Keratinocyte (primary cell): Measurements from ENCODE around the gene CNOT6. TPM values are rescaled to one million over a fixed set of nuclear protein-coding genes. Genes with fewer than 3 reads are reported as not detected.

Experiments
- DNase-seq: peaks from one replicate; pipeline ENCODE4 v3.0.0-alpha.2; 2011; ENCODE audit warnings: low read depth, missing footprints, low spot score
- FAIRE-seq: peaks from 2 replicates; lab custom pipeline; 2011; peaks lifted over from hg19 to GRCh38; lab: Jason Lieb, UNC
- H2AFZ ChIP-seq: 2 replicates; pipeline ENCODE4 v1.6.0; 2012; ENCODE audit warnings: low read length, control low read depth, inconsistent platforms; ENCODE audit not compliant: control insufficient read depth
- H3K27ac ChIP-seq: 2 replicates; pipeline ENCODE4 v1.5.1; 2011; ENCODE audit warnings: low read length; ENCODE audit not compliant: control insufficient read depth, insufficient read depth
- H3K27me3 ChIP-seq: 3 replicates; pipeline ENCODE4 v1.6.0; 2011; ENCODE audit warnings: low read length; ENCODE audit not compliant: control insufficient read depth, insufficient read depth; ENCODE audit errors: extremely low read depth
- H3K36me3 ChIP-seq, 2 experiments: 2 replicates in 1 of 2; 3 replicates in 1 of 2; pipeline ENCODE4 v1.5.1; 2011; ENCODE audit warnings: low read length in 2 of 2, mild to moderate bottlenecking in 1 of 2; ENCODE audit not compliant: control insufficient read depth in 2 of 2, insufficient read depth in 2 of 2; ENCODE audit errors: extremely low read depth in 1 of 2
- H3K4me1 ChIP-seq: 3 replicates; pipeline ENCODE4 v1.5.1; 2011; ENCODE audit warnings: low read length; ENCODE audit not compliant: control insufficient read depth, insufficient read depth; ENCODE audit errors: extremely low read depth
- H3K4me2 ChIP-seq: 3 replicates; pipeline ENCODE4 v1.6.0; 2011; ENCODE audit warnings: low read depth, low read length; ENCODE audit not compliant: control insufficient read depth, insufficient read depth; ENCODE audit errors: extremely low read depth
- H3K4me3 ChIP-seq, 3 experiments: fragments of 200-600 bp in 1 of 3; sonication (generic) in 1 of 3; 2 replicates in 2 of 3; 3 replicates in 1 of 3; pipeline ENCODE4 v1.5.1; 2011 to 2016; ENCODE audit warnings: low read length in 3 of 3, mild to moderate bottlenecking in 3 of 3, control low read depth in 2 of 3, inconsistent platforms in 1 of 3, low read depth in 1 of 3, mixed read lengths in 1 of 3, mixed run types in 1 of 3, moderate library complexity in 1 of 3; ENCODE audit not compliant: control insufficient read depth in 2 of 3, insufficient read depth in 2 of 3; ENCODE audit errors: extremely low read depth in 1 of 3
- H3K79me2 ChIP-seq: 2 replicates; pipeline ENCODE4 v1.6.0; 2012; ENCODE audit warnings: low read length; ENCODE audit not compliant: control insufficient read depth, insufficient read depth
- H3K9ac ChIP-seq: 3 replicates; pipeline ENCODE4 v1.6.0; 2011; ENCODE audit warnings: low read length; ENCODE audit not compliant: control insufficient read depth, insufficient read depth; ENCODE audit errors: extremely low read depth
- H3K9me1 ChIP-seq: 3 replicates; pipeline ENCODE4 v1.6.0; 2011; ENCODE audit warnings: low read length; ENCODE audit not compliant: control insufficient read depth, insufficient read depth; ENCODE audit errors: extremely low read depth
- H3K9me3 ChIP-seq: 2 replicates; pipeline ENCODE4 v1.5.1; 2012; ENCODE audit warnings: low read depth, low read length; ENCODE audit not compliant: control insufficient read depth
- H4K20me1 ChIP-seq: 3 replicates; pipeline ENCODE4 v1.6.0; 2011; ENCODE audit warnings: low read length; ENCODE audit not compliant: control insufficient read depth, insufficient read depth; ENCODE audit errors: extremely low read depth
- EZH2 ChIP-seq: IDR thresholded peaks from one replicate; pipeline ENCODE4 v1.6.1; 2012; ENCODE audit warnings: inconsistent platforms, mild to moderate bottlenecking, low read length, moderate library complexity
- dilution Hi-C: fragments of 300-500 bp; cut with MboI; formaldehyde crosslinking; loops from one replicate; pipeline ENCODE4 v1.7.0; 2020; ENCODE audit warnings: low sequenced_read_pairs; ENCODE audit not compliant: extremely low pct_ligation_motif_present
- polyA plus RNA-seq, 5 experiments: library from polyadenylated mRNA; depleted of rRNA in 3 of 5; stranded (reverse) in 3 of 5; stranded (forward) in 1 of 5; unstranded in 1 of 5; fragments of >200 nt; gene quantifications; 1 replicate in 1 of 5; 2 replicates in 3 of 5; 3 replicates in 1 of 5; pipeline versions ENCODE4 v1.2.1 to v1.2.3, GENCODE V29; 2011 to 2012; ENCODE audit warnings: missing spikeins in 2 of 5, low read depth in 1 of 5, low replicate concordance in 1 of 5
- TF ChIP-seq, protein P1 (sequence below), 3 experiments: IDR thresholded peaks in 1 of 3; conservative IDR thresholded peaks in 1 of 3; optimal IDR thresholded peaks in 1 of 3; 2 replicates in 2 of 3; 3 replicates in 1 of 3; pipeline versions ENCODE3 to v1.5.1; 2011; ENCODE audit warnings: low read length in 3 of 3, mild to moderate bottlenecking in 3 of 3, moderate library complexity in 2 of 3, control low read depth in 1 of 3, inconsistent platforms in 1 of 3; ENCODE audit not compliant: insufficient read depth in 2 of 3; ENCODE audit errors: extremely low read depth in 1 of 3

The CNOT6 gene
- polyA plus RNA-seq, 1 donor (not counting 4 experiments of a cell fraction or from before 2014, with no cell fraction given), result 29.7 TPM

- H3K4me1 ChIP-seq, result no peaks in the 10 kb centered on the region
- TF ChIP-seq EZH2, result peak; percentile 4
- TF ChIP-seq, protein P1, sequence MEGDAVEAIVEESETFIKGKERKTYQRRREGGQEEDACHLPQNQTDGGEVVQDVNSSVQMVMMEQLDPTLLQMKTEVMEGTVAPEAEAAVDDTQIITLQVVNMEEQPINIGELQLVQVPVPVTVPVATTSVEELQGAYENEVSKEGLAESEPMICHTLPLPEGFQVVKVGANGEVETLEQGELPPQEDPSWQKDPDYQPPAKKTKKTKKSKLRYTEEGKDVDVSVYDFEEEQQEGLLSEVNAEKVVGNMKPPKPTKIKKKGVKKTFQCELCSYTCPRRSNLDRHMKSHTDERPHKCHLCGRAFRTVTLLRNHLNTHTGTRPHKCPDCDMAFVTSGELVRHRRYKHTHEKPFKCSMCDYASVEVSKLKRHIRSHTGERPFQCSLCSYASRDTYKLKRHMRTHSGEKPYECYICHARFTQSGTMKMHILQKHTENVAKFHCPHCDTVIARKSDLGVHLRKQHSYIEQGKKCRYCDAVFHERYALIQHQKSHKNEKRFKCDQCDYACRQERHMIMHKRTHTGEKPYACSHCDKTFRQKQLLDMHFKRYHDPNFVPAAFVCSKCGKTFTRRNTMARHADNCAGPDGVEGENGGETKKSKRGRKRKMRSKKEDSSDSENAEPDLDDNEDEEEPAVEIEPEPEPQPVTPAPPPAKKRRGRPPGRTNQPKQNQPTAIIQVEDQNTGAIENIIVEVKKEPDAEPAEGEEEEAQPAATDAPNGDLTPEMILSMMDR (optimal IDR thresholded peaks at IDR 0.05 in 1 of 3, IDR thresholded peaks at IDR 0.05 in 1 of 3, conservative IDR thresholded peaks at IDR 0.05 in 1 of 3; ENCODE audit: extremely low read depth in 1 of 3, insufficient read depth in 2 of 3, low read length in 3 of 3), result no peak
- H3K27me3 ChIP-seq, result peaks cover 49% of the 10 kb centered on the region
- no peak within 1 kb of the TSS for H2AFZ ChIP-seq
- no peaks in the 10 kb centered on the region for H3K9me3 ChIP-seq
- DNase-seq (no peak), FAIRE-seq (no peak)
- no peaks in the 10 kb centered on the region for H3K36me3 ChIP-seq
- H3K79me2 ChIP-seq, result no peaks in the 10 kb centered on the region
- no peak within 1 kb of the TSS for H3K9ac ChIP-seq
- H3K4me2 ChIP-seq, result no peak within 1 kb of the TSS
- H3K4me3 ChIP-seq, result no peak within 1 kb of the TSS
- dilution Hi-C loops, result no loop called here
- H3K9me1 ChIP-seq, result no peaks in the 10 kb centered on the region
- no peak within 1 kb of the TSS for H3K27ac ChIP-seq
- H4K20me1 ChIP-seq, result no peaks in the 10 kb centered on the region
Measured at GRCh38 chr5:180591311-180591887, 97.2 kb downstream of the CNOT6 start, which contains the start of gene SCGB3A1. SCGB3A1 (minus strand) TSS chr5:180591499; CDS start chr5:180591462, 37 bp downstream.

GRCh38 chr5:180592176-180592575, 98.0 kb downstream of the CNOT6 start:
- Histone ChIP-seq H3K36me3 (no peaks in the 10 kb centered on the region), H2AFZ (no peak overlapping the region), H3K9ac (no peak overlapping the region), H3K4me1 (no peaks in the 10 kb centered on the region), H3K9me1 (no peaks in the 10 kb centered on the region), H3K9me3 (no peaks in the 10 kb centered on the region), H3K4me3 (no peak overlapping the region), H3K27me3 (peaks cover 49% of the 10 kb centered on the region), H3K27ac (no peak overlapping the region), H4K20me1 (no peaks in the 10 kb centered on the region), H3K4me2 (no peak overlapping the region), H3K79me2 (no peaks in the 10 kb centered on the region)
- dilution Hi-C loops, result no loop called here
- DNase-seq, result no peak
- FAIRE-seq, result no peak
- TF ChIP-seq EZH2, result peak; percentile 32
- TF ChIP-seq, protein P1 (optimal IDR thresholded peaks at IDR 0.05 in 1 of 3, IDR thresholded peaks at IDR 0.05 in 1 of 3, conservative IDR thresholded peaks at IDR 0.05 in 1 of 3; ENCODE audit: extremely low read depth in 1 of 3, insufficient read depth in 2 of 3, low read length in 3 of 3), result no peak
